ENCODE data around the gene TMEM221. TPM values are rescaled to one million over a fixed set of nuclear protein-coding genes. Genes with fewer than 3 reads are reported as not detected.

Gene TMEM221
- total and polyA plus RNA-seq, 9 of the 15 experiments (the other 6 are each of a cell fraction or from before 2014, with no cell fraction given): 0.06 to 0.35 TPM; not detected in 7

DNA sequence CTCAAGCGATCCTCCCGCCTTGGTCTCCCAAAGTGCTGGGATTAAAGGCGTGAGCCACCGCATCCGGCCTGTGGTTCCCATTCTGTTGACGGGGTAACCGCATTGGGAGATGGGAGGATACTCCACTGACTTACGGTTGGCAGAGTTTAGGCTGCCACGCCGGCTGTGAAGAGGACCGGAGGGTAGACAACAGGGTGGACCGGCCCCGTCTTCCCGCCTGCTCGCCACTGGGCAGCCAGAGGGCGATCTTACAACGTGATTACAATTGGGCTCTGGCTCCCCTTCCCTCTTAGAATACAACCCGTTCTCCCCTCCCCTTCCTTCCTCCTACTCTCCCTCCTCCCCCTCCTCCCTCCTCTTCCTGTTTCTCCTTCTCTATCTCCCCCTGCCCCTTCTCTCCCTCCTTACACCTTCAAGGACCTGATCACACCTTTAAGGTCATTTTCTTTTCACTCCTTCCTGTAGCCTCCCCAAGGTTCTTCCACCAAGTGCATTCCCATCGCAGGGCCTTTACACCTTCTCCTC lies 53.5 kb downstream of the TMEM221 start (continued):
- TF ChIP-seq, protein P1, sequence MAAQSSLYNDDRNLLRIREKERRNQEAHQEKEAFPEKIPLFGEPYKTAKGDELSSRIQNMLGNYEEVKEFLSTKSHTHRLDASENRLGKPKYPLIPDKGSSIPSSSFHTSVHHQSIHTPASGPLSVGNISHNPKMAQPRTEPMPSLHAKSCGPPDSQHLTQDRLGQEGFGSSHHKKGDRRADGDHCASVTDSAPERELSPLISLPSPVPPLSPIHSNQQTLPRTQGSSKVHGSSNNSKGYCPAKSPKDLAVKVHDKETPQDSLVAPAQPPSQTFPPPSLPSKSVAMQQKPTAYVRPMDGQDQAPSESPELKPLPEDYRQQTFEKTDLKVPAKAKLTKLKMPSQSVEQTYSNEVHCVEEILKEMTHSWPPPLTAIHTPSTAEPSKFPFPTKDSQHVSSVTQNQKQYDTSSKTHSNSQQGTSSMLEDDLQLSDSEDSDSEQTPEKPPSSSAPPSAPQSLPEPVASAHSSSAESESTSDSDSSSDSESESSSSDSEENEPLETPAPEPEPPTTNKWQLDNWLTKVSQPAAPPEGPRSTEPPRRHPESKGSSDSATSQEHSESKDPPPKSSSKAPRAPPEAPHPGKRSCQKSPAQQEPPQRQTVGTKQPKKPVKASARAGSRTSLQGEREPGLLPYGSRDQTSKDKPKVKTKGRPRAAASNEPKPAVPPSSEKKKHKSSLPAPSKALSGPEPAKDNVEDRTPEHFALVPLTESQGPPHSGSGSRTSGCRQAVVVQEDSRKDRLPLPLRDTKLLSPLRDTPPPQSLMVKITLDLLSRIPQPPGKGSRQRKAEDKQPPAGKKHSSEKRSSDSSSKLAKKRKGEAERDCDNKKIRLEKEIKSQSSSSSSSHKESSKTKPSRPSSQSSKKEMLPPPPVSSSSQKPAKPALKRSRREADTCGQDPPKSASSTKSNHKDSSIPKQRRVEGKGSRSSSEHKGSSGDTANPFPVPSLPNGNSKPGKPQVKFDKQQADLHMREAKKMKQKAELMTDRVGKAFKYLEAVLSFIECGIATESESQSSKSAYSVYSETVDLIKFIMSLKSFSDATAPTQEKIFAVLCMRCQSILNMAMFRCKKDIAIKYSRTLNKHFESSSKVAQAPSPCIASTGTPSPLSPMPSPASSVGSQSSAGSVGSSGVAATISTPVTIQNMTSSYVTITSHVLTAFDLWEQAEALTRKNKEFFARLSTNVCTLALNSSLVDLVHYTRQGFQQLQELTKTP (IDR thresholded peaks at IDR 0.05; ENCODE audit: low read depth in 1 of 2, partially characterized antibody in 2 of 2): peak; percentile 79 to 80
- TF ChIP-seq NELFE (IDR thresholded peaks at IDR 0.05; ENCODE audit: insufficient read depth, insufficient read length) (no peak), FOXA3 (CRISPR knock-in tag; conservative IDR thresholded peaks at IDR 0.05 in 1 of 2, IDR thresholded peaks at IDR 0.05 in 1 of 2) (no peak), TSC22D4 (tag; IDR thresholded peaks at IDR 0.05) (no peak), HDAC6 (IDR thresholded peaks at IDR 0.05; ENCODE audit: low read depth, low read length) (no peak), NCOA6 (IDR thresholded peaks at IDR 0.05) (no peak), HDAC1 (IDR thresholded peaks at IDR 0.05) (peak; percentile 12 to 71; a peak in 1 of 4 replicates), GABPB2 (CRISPR knock-in tag; conservative IDR thresholded peaks at IDR 0.05) (no peak), XRCC4 (IDR thresholded peaks at IDR 0.05; ENCODE audit: extremely low read depth, insufficient read depth, insufficient read length) (no peak), ZKSCAN1 (IDR thresholded peaks at IDR 0.05; ENCODE audit: low read depth, low read length) (no peak), KAT2B (IDR thresholded peaks at IDR 0.05; ENCODE audit: low read depth, low read length) (no peak), JUNB (CRISPR knock-in tag; conservative IDR thresholded peaks at IDR 0.05) (no peak), CHCHD3 (CRISPR knock-in tag; IDR thresholded peaks at IDR 0.05) (no peak), ZNF217 (CRISPR knock-in tag; IDR thresholded peaks at IDR 0.05) (no peak), SNRNP70 (optimal IDR thresholded peaks at IDR 0.05; ENCODE audit: low read depth, low read length) (no peak)
- TF ChIP-seq, protein P2, sequence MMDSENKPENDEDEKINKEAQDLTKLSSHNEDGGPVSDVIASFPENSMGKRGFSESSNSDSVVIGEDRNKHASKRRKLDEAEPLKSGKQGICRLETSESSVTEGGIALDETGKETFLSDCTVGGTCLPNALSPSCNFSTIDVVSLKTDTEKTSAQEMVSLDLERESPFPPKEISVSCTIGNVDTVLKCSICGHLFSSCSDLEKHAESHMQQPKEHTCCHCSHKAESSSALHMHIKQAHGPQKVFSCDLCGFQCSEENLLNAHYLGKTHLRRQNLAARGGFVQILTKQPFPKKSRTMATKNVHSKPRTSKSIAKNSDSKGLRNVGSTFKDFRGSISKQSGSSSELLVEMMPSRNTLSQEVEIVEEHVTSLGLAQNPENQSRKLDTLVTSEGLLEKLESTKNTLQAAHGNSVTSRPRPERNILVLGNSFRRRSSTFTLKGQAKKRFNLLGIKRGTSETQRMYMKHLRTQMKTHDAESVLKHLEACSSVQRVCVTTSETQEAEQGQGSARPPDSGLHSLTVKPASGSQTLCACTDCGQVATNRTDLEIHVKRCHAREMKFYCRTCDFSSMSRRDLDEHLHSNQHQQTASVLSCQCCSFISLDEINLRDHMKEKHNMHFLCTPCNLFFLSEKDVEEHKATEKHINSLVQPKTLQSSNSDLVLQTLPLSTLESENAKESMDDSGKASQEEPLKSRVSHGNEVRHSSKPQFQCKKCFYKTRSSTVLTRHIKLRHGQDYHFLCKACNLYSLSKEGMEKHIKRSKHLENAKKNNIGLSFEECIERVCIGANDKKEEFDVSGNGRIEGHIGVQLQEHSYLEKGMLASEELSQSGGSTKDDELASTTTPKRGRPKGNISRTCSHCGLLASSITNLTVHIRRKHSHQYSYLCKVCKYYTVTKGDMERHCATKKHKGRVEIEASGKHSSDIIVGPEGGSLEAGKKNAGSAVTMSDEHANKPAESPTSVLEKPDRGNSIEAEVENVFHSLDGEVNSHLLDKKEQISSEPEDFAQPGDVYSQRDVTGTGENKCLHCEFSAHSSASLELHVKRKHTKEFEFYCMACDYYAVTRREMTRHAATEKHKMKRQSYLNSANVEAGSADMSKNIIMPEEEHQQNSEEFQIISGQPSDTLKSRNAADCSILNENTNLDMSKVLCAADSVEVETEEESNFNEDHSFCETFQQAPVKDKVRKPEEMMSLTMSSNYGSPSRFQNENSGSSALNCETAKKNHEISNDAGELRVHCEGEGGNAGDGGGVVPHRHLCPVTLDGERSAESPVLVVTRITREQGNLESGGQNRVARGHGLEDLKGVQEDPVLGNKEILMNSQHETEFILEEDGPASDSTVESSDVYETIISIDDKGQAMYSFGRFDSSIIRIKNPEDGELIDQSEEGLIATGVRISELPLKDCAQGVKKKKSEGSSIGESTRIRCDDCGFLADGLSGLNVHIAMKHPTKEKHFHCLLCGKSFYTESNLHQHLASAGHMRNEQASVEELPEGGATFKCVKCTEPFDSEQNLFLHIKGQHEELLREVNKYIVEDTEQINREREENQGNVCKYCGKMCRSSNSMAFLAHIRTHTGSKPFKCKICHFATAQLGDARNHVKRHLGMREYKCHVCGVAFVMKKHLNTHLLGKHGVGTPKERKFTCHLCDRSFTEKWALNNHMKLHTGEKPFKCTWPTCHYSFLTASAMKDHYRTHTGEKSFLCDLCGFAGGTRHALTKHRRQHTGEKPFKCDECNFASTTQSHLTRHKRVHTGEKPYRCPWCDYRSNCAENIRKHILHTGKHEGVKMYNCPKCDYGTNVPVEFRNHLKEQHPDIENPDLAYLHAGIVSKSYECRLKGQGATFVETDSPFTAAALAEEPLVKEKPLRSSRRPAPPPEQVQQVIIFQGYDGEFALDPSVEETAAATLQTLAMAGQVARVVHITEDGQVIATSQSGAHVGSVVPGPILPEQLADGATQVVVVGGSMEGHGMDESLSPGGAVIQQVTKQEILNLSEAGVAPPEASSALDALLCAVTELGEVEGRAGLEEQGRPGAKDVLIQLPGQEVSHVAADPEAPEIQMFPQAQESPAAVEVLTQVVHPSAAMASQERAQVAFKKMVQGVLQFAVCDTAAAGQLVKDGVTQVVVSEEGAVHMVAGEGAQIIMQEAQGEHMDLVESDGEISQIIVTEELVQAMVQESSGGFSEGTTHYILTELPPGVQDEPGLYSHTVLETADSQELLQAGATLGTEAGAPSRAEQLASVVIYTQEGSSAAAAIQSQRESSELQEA (IDR thresholded peaks at IDR 0.05; ENCODE audit: low read depth): no peak

Measured in K562 (cell line).